Activated T-cell treated with anti-CD3 and anti-CD28 coated beads, Interleukin-2, amount 50 U/mL, for 4 hours (primary cell): ENCODE results near the gene ANAPC2. TPM values are rescaled to one million over a fixed set of nuclear protein-coding genes. Genes with fewer than 3 reads are reported as not detected.

Experiments
- ATAC-seq, 2 donors: fragments of 200-7000 bp; cut with Tn5 transposase; one replicate each; pipeline ENCODE4 v1.10.0; 2021
- DNase-seq: peaks from one replicate; pipeline ENCODE4 v3.0.0-alpha.2; 2020
- H3K27me3 Mint-ChIP-seq: one replicate; pipeline ENCODE4 v1.8.0; 2021; ENCODE audit warnings: low read depth, mixed read lengths
- H3K36me3 Mint-ChIP-seq: one replicate; pipeline ENCODE4 v1.8.0; 2022; ENCODE audit warnings: mixed read lengths; ENCODE audit not compliant: insufficient read depth
- H3K4me1 Mint-ChIP-seq: one replicate; pipeline ENCODE4 v1.8.0; 2021; ENCODE audit warnings: low read depth, mixed read lengths
- H3K4me3 Mint-ChIP-seq: one replicate; pipeline ENCODE4 v1.8.0; 2021; ENCODE audit warnings: mild to moderate bottlenecking, moderate library complexity, mixed read lengths
- H3K9me3 Mint-ChIP-seq: one replicate; pipeline ENCODE4 v1.8.0; 2021; ENCODE audit warnings: mixed read lengths
- total RNA-seq, 3 donors: library from RNA; stranded (reverse); gene quantifications; one replicate each; pipeline ENCODE4 v1.2.1, GENCODE V29; 2021

ANAPC2 gene
- total RNA-seq, 3 donors from 2014 or later: 71.9 to 86.3 (median 73.3) TPM

DNA sequence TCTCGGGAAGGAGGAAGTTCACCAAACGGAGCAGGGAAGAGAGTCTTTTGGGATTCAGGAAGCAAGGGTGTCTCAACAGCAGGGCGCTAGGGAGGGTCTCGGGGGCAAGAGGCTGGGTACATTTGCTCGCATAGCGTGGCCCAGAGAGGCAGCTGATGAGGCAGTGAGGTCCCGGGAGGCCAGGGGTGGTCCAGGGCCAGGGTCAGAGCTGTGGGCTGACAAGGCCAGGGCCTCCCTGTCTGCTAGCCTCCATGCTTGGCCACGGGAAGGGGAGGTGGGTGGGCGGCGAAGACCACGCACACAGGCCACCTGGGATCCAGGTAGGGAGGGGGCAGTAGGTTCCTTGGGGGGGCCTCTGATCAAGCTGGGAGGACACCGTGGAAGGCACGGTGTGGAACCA, 23.2 kb upstream of the ANAPC2 start:
- H3K4me1 Mint-ChIP-seq: peaks cover 11% of the 10 kb centered on the region
- ATAC-seq (no peak), DNase-seq (no peak)
- no peaks in the 10 kb centered on the region for H3K9me3 Mint-ChIP-seq
- no peaks in the 10 kb centered on the region for H3K27me3 Mint-ChIP-seq
- H3K4me3 Mint-ChIP-seq: no peak overlapping the region
- peaks cover 13% of the 10 kb centered on the region for H3K36me3 Mint-ChIP-seq

DNA sequence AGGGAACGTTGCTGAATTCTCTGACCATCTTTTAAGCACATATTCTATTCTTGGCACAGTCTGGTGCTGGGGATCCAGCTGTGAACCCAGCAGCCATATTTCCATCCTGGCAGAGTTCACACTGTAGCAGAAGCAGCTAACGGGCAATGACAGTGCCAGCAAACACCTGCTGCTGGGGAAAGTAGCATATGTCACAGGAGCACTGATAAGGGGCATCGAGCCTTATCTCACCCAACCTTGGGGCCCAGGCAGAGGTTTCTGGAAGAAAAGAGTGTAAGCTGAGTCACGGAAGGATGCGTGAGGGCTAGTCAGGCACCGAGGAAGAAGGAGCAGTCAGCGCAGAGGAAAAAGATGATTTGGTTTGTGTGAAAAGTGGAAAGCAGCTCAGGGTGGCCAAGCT, 18.2 kb upstream of the ANAPC2 start:
- H3K4me1 Mint-ChIP-seq: peaks cover 33% of the 10 kb centered on the region
- H3K27me3 Mint-ChIP-seq: no peaks in the 10 kb centered on the region
- ATAC-seq: no peak
- no peaks in the 10 kb centered on the region for H3K9me3 Mint-ChIP-seq
- H3K4me3 Mint-ChIP-seq: peak overlapping the region; percentile 95
- H3K36me3 Mint-ChIP-seq: peaks cover 12% of the 10 kb centered on the region
- no peak for DNase-seq

DNA sequence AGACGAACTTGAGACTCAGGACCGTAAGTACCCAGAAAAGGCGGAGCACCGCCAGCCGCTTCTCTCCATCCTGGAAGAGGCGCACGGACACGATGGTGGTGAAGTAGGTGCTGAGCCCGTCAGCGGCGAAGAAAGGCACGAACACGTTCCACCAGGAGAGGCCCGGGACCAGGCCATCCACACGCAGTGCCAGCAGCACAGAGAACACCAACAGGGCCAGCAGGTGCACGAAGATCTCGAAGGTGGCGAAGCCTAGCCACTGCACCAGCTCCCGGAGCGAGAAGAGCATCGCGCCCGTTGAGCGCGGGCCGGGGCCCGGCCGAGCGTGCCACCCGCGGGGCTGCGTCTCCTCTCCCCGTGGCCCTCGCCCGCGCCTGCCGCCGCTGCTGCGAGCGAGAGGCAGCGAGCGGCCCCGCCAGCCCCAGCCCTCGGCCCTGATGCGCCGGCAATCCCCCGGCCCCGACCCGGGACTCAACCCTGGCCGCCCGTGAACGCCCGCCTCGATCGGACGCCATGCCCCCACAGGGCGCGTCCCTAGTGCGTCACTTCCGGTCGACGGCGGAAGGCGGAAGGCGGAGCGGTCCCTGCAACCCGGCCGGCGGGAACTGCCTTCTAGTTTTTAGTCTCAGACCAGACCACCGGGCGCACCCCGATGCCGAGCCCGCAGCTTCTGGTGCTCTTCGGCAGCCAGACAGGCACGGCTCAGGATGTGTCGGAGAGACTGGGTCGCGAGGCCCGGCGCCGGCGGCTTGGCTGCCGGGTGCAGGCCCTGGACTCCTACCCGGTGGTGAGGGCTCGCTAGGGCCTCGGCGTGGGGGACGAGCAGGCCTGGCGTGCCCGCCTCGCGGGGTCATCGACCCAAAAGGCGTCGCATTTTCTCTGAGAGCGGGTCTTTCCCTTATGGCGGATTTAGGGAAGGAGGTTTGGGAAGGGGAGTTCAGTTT, 17.0 kb upstream of the ANAPC2 start, which contains the start of the genes NDOR1 and TMEM203:
TSS of gene NDOR1 (plus strand) at position 575 of the 944 bp plus-strand sequence. CDS start at position 653, 78 bp downstream.
TSS of gene TMEM203 (minus strand) at position 523 of the 944 bp plus-strand sequence. CDS start at position 289, 234 bp downstream.
- H3K27me3 Mint-ChIP-seq: no peaks in the 10 kb centered on the region
- peak; percentile 63 to 64 for ATAC-seq
- DNase-seq: peak; percentile 91
- no peaks in the 10 kb centered on the region for H3K9me3 Mint-ChIP-seq
- H3K4me3 Mint-ChIP-seq: peak within 1 kb of the TSS; percentile 95
- H3K36me3 Mint-ChIP-seq: peaks cover 12% of the 10 kb centered on the region
- H3K4me1 Mint-ChIP-seq: peaks cover 36% of the 10 kb centered on the region

DNA sequence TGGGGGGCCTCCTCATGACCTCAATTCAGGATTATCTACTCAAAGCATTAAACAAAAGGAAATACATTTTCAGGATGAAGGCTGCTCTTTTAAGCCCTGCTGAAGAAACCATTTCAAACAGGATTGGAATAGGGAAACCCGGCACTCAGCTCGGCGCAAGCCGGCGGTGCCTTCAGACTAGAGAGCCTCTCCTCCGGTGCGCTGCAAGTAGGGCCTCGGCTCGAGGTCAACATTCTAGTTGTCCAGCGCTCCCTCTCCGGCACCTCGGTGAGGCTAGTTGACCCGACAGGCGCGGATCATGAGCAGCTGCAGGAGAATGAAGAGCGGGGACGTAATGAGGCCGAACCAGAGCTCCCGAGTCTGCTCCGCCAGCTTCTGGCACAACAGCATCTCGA, 16.4 kb upstream of the ANAPC2 start:
- ATAC-seq (no peak), DNase-seq (no peak)
- no peaks in the 10 kb centered on the region for H3K9me3 Mint-ChIP-seq
- H3K4me1 Mint-ChIP-seq: peaks cover 36% of the 10 kb centered on the region
- peak overlapping the region; percentile 95 for H3K4me3 Mint-ChIP-seq
- no peaks in the 10 kb centered on the region for H3K27me3 Mint-ChIP-seq
- peaks cover 12% of the 10 kb centered on the region for H3K36me3 Mint-ChIP-seq

DNA sequence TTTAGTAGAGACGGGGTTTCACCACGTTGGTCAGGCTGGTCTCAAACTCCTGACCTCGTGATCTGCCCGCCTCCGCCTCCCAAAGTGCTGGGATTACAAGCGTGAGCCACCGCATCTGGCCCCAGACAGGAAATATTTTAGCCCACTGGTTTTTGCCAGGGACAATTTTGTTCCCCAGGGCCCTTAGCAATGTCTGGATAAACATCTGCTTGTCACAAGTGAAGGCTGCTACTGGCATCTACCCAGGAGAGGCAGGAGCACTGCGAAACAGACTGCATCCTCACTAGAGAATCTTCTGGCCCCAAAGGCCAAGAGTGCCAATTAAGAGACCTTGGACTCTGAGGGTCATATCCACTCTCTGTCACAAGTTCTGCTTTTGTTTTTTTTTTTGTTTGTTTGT, 14.6 kb upstream of the ANAPC2 start:
- H3K4me3 Mint-ChIP-seq: no peak overlapping the region
- ATAC-seq: no peak

DNA sequence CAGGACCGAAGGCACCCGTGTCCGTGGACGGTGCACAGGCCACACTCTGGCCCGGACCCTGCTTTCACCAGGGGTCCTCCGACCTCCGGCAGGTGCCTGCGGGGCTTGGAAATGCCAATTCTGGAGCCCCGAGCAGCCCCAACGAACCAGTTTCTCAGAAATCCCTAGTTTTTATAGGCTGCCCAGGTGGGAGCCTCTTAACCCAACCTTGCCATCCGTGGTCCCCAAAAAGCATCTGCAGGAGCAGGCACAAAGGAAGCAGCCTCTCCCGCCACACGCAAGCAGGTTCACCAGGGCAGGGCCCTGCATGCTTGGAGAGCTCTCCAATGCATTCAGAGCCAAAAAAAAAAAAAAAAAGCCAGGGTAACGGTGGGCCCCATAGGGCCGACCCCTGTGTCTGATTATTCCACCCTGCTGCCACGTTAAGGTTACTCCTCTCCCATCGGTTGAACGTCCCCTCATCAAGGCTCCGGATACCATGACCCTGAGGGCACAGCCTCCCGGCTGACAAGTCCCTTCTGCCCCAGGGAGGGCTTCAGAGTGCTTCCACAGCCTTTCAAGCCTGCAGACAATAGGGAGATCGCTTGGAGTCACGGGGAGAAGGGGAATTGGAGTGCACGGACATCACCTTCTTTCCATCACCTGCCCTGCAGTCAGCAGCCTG, 13.0 kb upstream of the ANAPC2 start:
- Mint-ChIP-seq H3K4me3 (peak overlapping the region; percentile 84), H3K9me3 (no peaks in the 10 kb centered on the region), H3K27me3 (no peaks in the 10 kb centered on the region), H3K4me1 (peaks cover 26% of the 10 kb centered on the region), H3K36me3 (no peaks in the 10 kb centered on the region)
- DNase-seq (no peak), ATAC-seq (no peak)

More for the DNA sequence above, 14.6 kb upstream of the ANAPC2 start:
- Mint-ChIP-seq H3K9me3 (no peaks in the 10 kb centered on the region), H3K4me1 (peaks cover 39% of the 10 kb centered on the region), H3K36me3 (peaks cover 7% of the 10 kb centered on the region), H3K27me3 (no peaks in the 10 kb centered on the region)
- no peak for DNase-seq

DNA sequence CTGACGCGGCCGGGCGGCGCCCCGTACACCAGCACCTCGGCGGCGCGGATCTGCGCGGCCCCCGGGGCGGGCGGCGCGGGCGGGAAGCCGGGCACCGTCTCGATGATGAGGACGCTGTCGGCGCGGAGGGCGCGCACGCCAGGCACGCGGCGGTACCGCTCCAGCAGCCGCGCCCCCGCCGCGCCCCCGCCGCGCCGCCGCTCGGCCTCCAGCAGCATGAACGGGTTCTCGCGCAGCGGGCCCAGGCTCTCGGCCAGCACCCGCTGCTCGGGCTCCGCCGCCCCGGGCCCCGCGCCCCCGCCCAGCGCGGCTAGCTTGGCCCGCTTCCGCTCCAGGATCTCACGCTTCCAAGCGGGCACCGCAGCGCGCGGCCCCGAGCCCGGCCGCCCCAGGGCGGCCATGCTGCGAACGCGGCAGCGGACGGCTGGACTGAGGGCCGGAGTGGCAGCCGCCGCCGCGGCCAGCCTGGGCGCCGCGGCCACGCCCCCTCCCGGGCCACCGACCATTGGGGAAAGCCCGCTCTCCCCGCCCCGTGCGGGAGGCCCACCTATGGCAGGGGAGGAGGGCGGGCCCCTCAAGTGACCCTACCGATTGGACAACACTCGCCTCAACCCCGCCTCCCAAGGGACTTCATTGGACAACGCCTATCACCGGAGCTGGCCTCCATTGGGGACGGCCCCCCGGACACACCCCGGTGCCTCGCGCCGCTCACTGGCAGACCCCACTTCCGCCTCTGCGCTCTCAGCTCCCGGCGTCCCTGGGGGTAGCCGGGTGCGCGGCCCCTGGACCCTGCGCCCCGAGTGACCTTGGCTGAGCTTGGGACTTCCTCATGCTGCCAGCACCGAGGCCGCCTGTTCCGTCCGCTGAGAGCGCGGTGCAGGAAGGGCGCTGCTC, 12.2 kb upstream of the ANAPC2 start, which contains the start of gene TPRN:
TSS of gene TPRN (minus strand) at position 431 of the 894 bp plus-strand sequence. CDS start at position 401, 30 bp downstream.
- peaks cover 22% of the 10 kb centered on the region for H3K4me1 Mint-ChIP-seq
- H3K36me3 Mint-ChIP-seq: no peaks in the 10 kb centered on the region
- no peaks in the 10 kb centered on the region for H3K9me3 Mint-ChIP-seq
- H3K4me3 Mint-ChIP-seq: peak within 1 kb of the TSS; percentile 84
- H3K27me3 Mint-ChIP-seq: no peaks in the 10 kb centered on the region
- ATAC-seq: peak; percentile 93 to 96
- DNase-seq: peak; percentile 97

DNA sequence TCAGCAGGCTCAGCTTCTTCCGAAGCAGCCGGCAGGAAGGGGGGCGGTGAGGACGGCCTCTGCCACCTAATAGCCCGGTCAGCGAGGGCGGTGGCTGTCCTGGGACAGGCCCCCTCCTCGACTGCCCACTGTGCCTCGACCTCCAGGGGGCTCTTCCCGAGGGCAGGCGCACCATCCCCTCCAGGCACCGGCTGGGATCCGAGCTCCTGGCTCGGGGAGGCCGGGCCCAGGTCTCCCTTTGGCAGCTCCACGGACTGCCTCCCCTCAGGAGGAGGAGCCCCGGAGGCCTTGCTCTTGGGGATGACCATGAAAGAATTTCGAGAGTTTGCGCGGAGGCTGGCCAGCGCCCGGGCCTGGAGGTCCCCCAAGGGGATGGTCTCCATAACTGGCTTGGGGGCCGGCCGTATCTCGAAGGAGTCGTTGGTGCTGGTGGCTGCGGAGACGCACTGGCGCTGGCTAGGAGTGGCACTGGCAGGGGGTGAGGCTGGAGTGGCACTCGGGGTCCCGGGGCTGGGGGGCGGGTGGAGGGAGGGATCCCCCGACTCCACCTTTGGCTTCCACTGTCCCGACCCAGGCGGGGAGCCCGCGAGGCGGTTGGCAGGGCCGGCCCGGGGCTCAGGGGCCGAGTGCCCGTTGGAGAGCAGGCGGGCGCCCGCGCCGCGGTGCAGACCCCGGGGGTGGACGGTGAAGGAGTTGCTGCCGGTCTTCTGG, 11.2 kb upstream of the ANAPC2 start:
- H3K36me3 Mint-ChIP-seq: no peaks in the 10 kb centered on the region
- H3K9me3 Mint-ChIP-seq: no peaks in the 10 kb centered on the region
- H3K4me3 Mint-ChIP-seq: peak overlapping the region; percentile 83
- no peaks in the 10 kb centered on the region for H3K27me3 Mint-ChIP-seq
- no peak for DNase-seq
- peaks cover 18% of the 10 kb centered on the region for H3K4me1 Mint-ChIP-seq
- no peak for ATAC-seq

DNA sequence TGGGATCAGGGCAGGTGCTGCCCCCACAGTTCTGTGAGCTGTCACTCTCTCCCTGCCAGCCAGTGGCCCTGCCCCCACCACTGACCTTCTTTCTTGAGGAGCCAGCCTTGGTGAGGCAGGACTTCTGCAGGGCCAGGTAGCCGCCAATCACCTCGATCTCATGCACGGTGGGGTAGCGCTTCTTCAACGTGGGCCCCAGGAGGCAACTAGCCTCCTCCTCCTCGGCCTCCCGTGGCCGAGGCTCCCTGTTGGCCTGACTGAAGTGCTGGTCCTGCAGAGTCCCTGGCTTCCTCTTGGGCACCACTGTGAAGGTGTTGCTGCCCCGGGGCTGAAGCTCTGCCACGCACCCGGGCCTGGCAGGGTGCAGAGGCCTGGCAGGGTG, 10.5 kb upstream of the ANAPC2 start:
- DNase-seq (no peak), ATAC-seq (no peak)
- Mint-ChIP-seq H3K27me3 (no peaks in the 10 kb centered on the region), H3K4me3 (peak overlapping the region; percentile 83), H3K36me3 (no peaks in the 10 kb centered on the region), H3K4me1 (peaks cover 13% of the 10 kb centered on the region), H3K9me3 (no peaks in the 10 kb centered on the region)

DNA sequence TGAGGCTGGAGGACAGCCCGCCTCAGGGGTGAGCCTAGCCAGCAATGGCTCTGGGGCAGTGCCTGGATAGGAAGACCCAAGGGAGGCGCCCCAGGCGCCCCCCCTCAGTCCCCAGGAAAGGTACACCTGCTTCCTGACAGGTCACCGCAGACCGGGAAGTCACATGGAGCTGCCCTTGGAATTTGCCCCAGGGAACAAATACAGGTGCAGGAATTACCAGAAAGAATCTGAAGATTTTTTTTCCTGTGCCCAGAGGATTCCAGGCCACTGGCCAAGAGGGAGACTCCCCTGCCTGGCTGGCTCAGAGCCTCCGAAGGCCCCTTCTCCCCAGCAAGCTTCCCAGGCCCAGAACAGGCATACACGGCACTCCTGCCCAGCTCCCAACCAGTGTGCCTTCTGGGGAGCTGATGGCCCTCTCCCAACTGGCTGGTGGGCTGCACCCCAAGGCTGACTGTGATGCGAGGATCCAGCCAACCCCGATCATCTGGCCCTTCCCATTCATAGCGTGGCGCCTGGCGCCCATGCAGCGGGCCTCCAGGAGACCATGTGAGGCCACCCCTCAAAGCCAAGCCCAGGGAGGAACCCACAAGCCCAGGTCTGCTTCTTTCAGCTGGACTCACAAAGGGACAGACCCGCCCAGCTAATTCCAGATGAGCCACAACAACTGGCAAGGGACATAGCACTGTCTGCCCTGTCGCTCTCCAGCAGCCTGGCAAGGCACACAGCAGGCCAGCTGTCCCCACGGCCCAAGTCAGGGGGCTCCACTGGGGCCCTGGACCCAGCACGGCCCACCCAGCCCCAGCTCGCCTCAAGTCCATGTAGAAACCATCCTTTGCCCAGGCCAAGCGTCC, 9.9 kb upstream of the ANAPC2 start:
- peaks cover 13% of the 10 kb centered on the region for H3K4me1 Mint-ChIP-seq
- no peaks in the 10 kb centered on the region for H3K27me3 Mint-ChIP-seq
- no peaks in the 10 kb centered on the region for H3K36me3 Mint-ChIP-seq
- DNase-seq (no peak), ATAC-seq (no peak)
- no peaks in the 10 kb centered on the region for H3K9me3 Mint-ChIP-seq
- H3K4me3 Mint-ChIP-seq: peak overlapping the region; percentile 52

DNA sequence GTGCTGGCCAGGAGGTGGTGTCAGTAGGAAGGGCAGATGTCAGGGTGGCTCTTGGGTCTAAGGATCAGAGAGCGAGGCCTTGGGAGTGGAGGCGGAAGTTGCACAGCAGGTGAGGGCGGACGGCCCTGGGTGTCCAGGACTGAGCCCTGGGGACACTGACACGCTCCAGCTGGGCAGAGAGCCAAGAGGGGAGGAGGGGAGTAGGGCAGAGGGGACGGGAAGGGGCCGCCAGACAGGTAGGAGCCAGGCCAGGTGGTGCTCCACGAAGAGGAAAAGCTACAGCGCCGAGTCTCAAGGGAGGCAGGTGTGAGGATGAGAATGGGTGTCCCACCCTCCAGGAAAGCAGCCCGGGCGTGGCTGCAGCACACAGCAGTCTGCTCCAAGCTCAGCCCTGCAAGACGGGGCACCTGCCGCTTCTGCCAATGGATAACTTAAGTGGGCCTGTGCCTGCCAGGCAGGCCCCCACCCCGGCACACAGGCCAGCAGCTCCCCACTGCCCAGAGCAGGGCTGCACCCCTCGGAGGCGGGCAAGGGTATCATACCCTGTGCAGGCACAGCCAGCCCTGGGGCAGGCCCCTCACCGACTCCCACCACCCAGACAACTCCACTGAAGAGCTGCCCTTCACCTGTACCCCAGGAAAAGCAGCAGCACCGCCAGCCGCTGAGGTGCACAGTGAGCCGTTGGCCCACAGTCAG, 7.3 kb upstream of the ANAPC2 start:
- Mint-ChIP-seq H3K4me1 (peaks cover 4% of the 10 kb centered on the region), H3K4me3 (no peak overlapping the region), H3K9me3 (no peaks in the 10 kb centered on the region), H3K27me3 (no peaks in the 10 kb centered on the region), H3K36me3 (peaks cover 2% of the 10 kb centered on the region)
- DNase-seq (no peak), ATAC-seq (no peak)

DNA sequence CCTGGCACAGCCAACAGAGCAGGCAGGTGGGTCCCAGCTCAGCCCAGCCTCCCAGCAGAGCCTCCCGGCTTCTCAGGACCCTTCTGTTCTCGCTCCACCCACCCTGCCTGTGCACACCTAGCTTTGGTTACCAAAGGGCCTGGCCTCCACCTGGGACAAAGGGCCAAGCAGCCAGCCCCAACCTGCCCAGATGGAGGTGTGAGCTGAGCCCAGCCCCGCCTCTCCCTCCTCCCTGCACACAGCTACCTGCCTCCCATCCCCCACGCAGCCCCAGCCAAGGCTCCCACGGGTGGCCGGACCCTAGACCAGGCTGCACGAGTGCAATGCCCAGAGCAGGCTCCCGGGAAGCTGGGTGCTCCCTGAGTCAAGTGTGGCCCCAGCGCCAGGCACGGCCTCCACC, 6.5 kb upstream of the ANAPC2 start:
- Mint-ChIP-seq H3K4me3 (no peak overlapping the region), H3K27me3 (no peaks in the 10 kb centered on the region), H3K9me3 (no peaks in the 10 kb centered on the region), H3K4me1 (peaks cover 7% of the 10 kb centered on the region), H3K36me3 (peaks cover 2% of the 10 kb centered on the region)
- DNase-seq (no peak), ATAC-seq (no peak)
